ENCODE data around the gene HOXD9. TPM values are rescaled to one million over a fixed set of nuclear protein-coding genes. Genes with fewer than 3 reads are reported as not detected.

HOXD9 gene
- polyA plus RNA-seq, 3 donors: not detected

DNA sequence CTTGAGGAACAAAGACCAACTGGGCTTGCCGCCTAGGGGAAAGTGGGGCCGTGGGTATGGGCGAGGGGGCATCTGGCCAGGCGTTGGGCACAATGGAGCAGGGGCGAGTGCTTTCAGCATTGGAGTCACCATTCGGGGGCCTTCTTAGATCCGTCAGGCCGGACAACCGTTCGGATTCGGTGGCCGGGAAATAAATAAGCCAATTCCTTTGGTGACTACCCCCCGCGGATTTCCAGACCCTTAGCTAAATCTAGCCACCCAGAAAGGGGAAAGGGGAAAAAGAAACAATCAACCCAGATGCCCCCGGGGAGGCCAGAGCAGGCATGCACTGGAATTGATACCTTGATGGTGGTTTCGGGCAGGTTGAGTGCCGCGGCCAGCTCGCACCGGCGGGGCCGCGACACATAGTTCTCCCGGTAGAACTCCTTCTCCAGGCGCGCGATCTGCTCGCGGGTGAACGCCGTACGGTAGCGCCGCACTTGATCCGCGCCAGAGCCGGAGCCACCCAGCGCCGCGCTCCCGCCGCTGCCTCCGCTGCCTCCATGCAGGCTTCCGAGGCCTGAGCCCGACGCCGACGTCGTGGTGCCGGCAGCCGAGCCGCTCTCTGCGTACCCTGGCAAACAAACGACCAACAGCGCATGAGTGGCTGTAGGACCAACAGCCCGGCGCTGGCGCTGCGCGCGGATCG is 40.5 kb upstream of the HOXD9 start:
- Histone ChIP-seq H4K20me1 (ENCODE audit: insufficient read depth, low read length) (no peaks in the 10 kb centered on the region), H3K9me3 (replicated peaks in 1 of 2; ENCODE audit: control insufficient read depth in 1 of 2, insufficient read depth in 1 of 2, low read length in 2 of 2) (peaks cover 8 to 80% of the 10 kb centered on the region in 2 donors), H3K4me2 (replicated peaks; ENCODE audit: extremely low read depth, low read length, poor library complexity, severe bottlenecking) (no peak overlapping the region), H3K36me3 (replicated peaks in 1 of 2; ENCODE audit: control insufficient read depth in 1 of 2, insufficient read depth in 2 of 2, low read length in 2 of 2) (no peaks in the 10 kb centered on the region), H3K4me1 (ENCODE audit: control insufficient read depth in 1 of 2, insufficient read depth in 2 of 2, low read length in 2 of 2) (peaks cover 0 to 20% of the 10 kb centered on the region in 2 donors), H3K4me3 (replicated peaks in 1 of 3; ENCODE audit: low read depth in 2 of 3, low read length in 3 of 3) (no peak overlapping the region), H3K27ac (ENCODE audit: low read depth in 1 of 2, low read length in 2 of 2) (no peak overlapping the region), H3K27me3 (ENCODE audit: control insufficient read depth in 2 of 2, insufficient read depth in 2 of 2, low read length in 2 of 2) (peaks cover 91 to 96% of the 10 kb centered on the region in 2 donors), H3K9ac (ENCODE audit: insufficient read depth, low read length, poor library complexity, severe bottlenecking) (no peak overlapping the region), H3K79me2 (ENCODE audit: insufficient read depth, low read length) (no peaks in the 10 kb centered on the region), H2AFZ (ENCODE audit: insufficient read depth, low read depth, low read length, poor library complexity, severe bottlenecking) (no peak overlapping the region)
- WGBS (ENCODE audit: insufficient coverage): 5% methylated on average over 54 of the region's 62 CpGs
- H3K27me3 Mint-ChIP-seq (ENCODE audit: low read depth in 3 of 3): peaks cover 86 to 96% (median 92%) of the 10 kb centered on the region in 3 donors
- peaks cover 32% of the 10 kb centered on the region for H3K4me1 Mint-ChIP-seq
- H3K36me3 Mint-ChIP-seq: peaks cover 8 to 16% of the 10 kb centered on the region in 2 donors
- TF ChIP-seq, protein P1, sequence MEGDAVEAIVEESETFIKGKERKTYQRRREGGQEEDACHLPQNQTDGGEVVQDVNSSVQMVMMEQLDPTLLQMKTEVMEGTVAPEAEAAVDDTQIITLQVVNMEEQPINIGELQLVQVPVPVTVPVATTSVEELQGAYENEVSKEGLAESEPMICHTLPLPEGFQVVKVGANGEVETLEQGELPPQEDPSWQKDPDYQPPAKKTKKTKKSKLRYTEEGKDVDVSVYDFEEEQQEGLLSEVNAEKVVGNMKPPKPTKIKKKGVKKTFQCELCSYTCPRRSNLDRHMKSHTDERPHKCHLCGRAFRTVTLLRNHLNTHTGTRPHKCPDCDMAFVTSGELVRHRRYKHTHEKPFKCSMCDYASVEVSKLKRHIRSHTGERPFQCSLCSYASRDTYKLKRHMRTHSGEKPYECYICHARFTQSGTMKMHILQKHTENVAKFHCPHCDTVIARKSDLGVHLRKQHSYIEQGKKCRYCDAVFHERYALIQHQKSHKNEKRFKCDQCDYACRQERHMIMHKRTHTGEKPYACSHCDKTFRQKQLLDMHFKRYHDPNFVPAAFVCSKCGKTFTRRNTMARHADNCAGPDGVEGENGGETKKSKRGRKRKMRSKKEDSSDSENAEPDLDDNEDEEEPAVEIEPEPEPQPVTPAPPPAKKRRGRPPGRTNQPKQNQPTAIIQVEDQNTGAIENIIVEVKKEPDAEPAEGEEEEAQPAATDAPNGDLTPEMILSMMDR (IDR thresholded peaks at IDR 0.05): no peak
- no peak for DNase-seq
- H3K27ac Mint-ChIP-seq: no peak overlapping the region
- intact Hi-C loops (cut with micrococcal nuclease): loop anchor here in 1 of 2 donors (5.0 kb wide), 1 partner anchor 40 kb away; the partner anchor contains the start of gene HOXD9
- peak overlapping the region in 1 of 2 donors; percentile 85 for H3K4me3 Mint-ChIP-seq
- H3K9me3 Mint-ChIP-seq: peaks cover 10 to 55% (median 36%) of the 10 kb centered on the region in 7 donors

DNA sequence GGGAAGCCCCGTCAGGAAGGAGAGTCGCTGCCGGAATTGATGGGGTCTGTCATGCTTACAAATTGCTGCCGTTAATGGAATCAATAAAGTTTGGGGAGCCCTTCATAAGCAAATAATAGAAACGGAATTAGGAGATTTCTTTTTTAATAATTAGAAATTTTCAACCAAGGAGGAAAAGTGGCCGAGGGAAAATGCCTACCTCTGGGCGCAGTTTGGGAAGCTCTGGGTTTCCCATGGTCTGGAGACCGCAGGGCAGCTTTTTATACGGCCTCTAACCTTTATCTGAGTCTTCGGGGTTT is 40.0 kb upstream of the HOXD9 start:
- Histone ChIP-seq H2AFZ (ENCODE audit: insufficient read depth, low read depth, low read length, poor library complexity, severe bottlenecking) (no peak overlapping the region), H4K20me1 (ENCODE audit: insufficient read depth, low read length) (no peaks in the 10 kb centered on the region), H3K4me2 (replicated peaks; ENCODE audit: extremely low read depth, low read length, poor library complexity, severe bottlenecking) (no peak overlapping the region), H3K27me3 (ENCODE audit: control insufficient read depth in 2 of 2, insufficient read depth in 2 of 2, low read length in 2 of 2) (peaks cover 91 to 96% of the 10 kb centered on the region in 2 donors), H3K4me1 (ENCODE audit: control insufficient read depth in 1 of 2, insufficient read depth in 2 of 2, low read length in 2 of 2) (peaks cover 0 to 20% of the 10 kb centered on the region in 2 donors), H3K9me3 (replicated peaks in 1 of 2; ENCODE audit: control insufficient read depth in 1 of 2, insufficient read depth in 1 of 2, low read length in 2 of 2) (peaks cover 8 to 85% of the 10 kb centered on the region in 2 donors), H3K9ac (ENCODE audit: insufficient read depth, low read length, poor library complexity, severe bottlenecking) (no peak overlapping the region), H3K4me3 (replicated peaks in 1 of 3; ENCODE audit: low read depth in 2 of 3, low read length in 3 of 3) (no peak overlapping the region), H3K79me2 (ENCODE audit: insufficient read depth, low read length) (no peaks in the 10 kb centered on the region), H3K27ac (ENCODE audit: low read depth in 1 of 2, low read length in 2 of 2) (no peak overlapping the region), H3K36me3 (replicated peaks in 1 of 2; ENCODE audit: control insufficient read depth in 1 of 2, insufficient read depth in 2 of 2, low read length in 2 of 2) (no peaks in the 10 kb centered on the region)
- H3K4me3 Mint-ChIP-seq: peak overlapping the region in 1 of 2 donors; percentile 85
- intact Hi-C loops (cut with micrococcal nuclease): loop anchor here in 1 of 2 donors (5.0 kb wide), 1 partner anchor 40 kb away; the partner anchor contains the start of gene HOXD9
- peaks cover 8 to 19% of the 10 kb centered on the region in 2 donors for H3K36me3 Mint-ChIP-seq
- TF ChIP-seq, protein P1 (IDR thresholded peaks at IDR 0.05): no peak
- H3K4me1 Mint-ChIP-seq: peaks cover 32% of the 10 kb centered on the region
- no peak overlapping the region for H3K27ac Mint-ChIP-seq
- peaks cover 91 to 96% (median 92%) of the 10 kb centered on the region in 3 donors for H3K27me3 Mint-ChIP-seq (ENCODE audit: low read depth in 3 of 3)
- H3K9me3 Mint-ChIP-seq: peaks cover 10 to 59% (median 36%) of the 10 kb centered on the region in 7 donors
- no peak for DNase-seq
- WGBS (ENCODE audit: insufficient coverage): 0% methylated on average over 1 of the region's 10 CpGs

Measured in CD14-positive monocyte (primary cell).